ENCODE measurements around the gene PRDM16.

Gene PRDM16

GRCh38 chr1:3453203-3453761 lies 384.3 kb downstream of the PRDM16 start:
- DNase-seq (ENCODE audit: low read depth in 1 of 2, low spot score in 1 of 2) = peak; percentile 74 to 79
- in situ Hi-C loops (cut with HindIII; ENCODE audit: low pct_unique_long_range_greater_than_20kb, low sequenced_read_pairs) = no loop called here

GRCh38 chr1:3453891-3454810 lies 385.1 kb downstream of the PRDM16 start, which contains the start of gene ARHGEF16:
Gene ARHGEF16, plus strand, starts transcription at chr1:3454665. Its CDS starts 8,420 bp downstream, at chr1:3463085.
- in situ Hi-C loops (cut with HindIII; ENCODE audit: low pct_unique_long_range_greater_than_20kb, low sequenced_read_pairs) = no loop called here
- no peak for TF ChIP-seq JUND (IDR thresholded peaks at IDR 0.05; ENCODE audit: low read depth)
- peak; percentile 87 to 91 for DNase-seq (ENCODE audit: low read depth in 1 of 2, low spot score in 1 of 2)

More at GRCh38 chr1:3453203-3453761, 384.3 kb downstream of the PRDM16 start:
- no peak for TF ChIP-seq JUND (IDR thresholded peaks at IDR 0.05; ENCODE audit: low read depth)

GRCh38 chr1:3454811-3455618 lies 386.0 kb downstream of the PRDM16 start:
- in situ Hi-C loops (cut with HindIII; ENCODE audit: low pct_unique_long_range_greater_than_20kb, low sequenced_read_pairs) = no loop called here
- DNase-seq (ENCODE audit: low read depth in 1 of 2, low spot score in 1 of 2) = peak; percentile 34 to 57
- no peak for TF ChIP-seq JUND (IDR thresholded peaks at IDR 0.05; ENCODE audit: low read depth)

- in situ Hi-C loops (cut with HindIII; ENCODE audit: low pct_unique_long_range_greater_than_20kb, low sequenced_read_pairs) = no loop called here
These were observed 386.9 kb downstream of the PRDM16 start for GRCh38 chr1:3455670-3456448.

GRCh38 chr1:3456449-3456963 lies 387.5 kb downstream of the PRDM16 start:
- no peak for TF ChIP-seq JUND (IDR thresholded peaks at IDR 0.05; ENCODE audit: low read depth)
- no peak for DNase-seq (ENCODE audit: low read depth in 1 of 2, low spot score in 1 of 2)
- in situ Hi-C loops (cut with HindIII; ENCODE audit: low pct_unique_long_range_greater_than_20kb, low sequenced_read_pairs) = no loop called here

More at GRCh38 chr1:3455670-3456448, 386.9 kb downstream of the PRDM16 start:
- no peak for DNase-seq (ENCODE audit: low read depth in 1 of 2, low spot score in 1 of 2)
- no peak for TF ChIP-seq JUND (IDR thresholded peaks at IDR 0.05; ENCODE audit: low read depth)

GRCh38 chr1:3456964-3457909 lies 388.2 kb downstream of the PRDM16 start:
- TF ChIP-seq JUND (IDR thresholded peaks at IDR 0.05; ENCODE audit: low read depth) = no peak
- DNase-seq (ENCODE audit: low read depth in 1 of 2, low spot score in 1 of 2) = no peak
- in situ Hi-C loops (cut with HindIII; ENCODE audit: low pct_unique_long_range_greater_than_20kb, low sequenced_read_pairs) = no loop called here

GRCh38 chr1:3457910-3458883 lies 389.2 kb downstream of the PRDM16 start:
- in situ Hi-C loops (cut with HindIII; ENCODE audit: low pct_unique_long_range_greater_than_20kb, low sequenced_read_pairs) = no loop called here
- DNase-seq (ENCODE audit: low read depth in 1 of 2, low spot score in 1 of 2) = no peak
- TF ChIP-seq JUND (IDR thresholded peaks at IDR 0.05; ENCODE audit: low read depth) = no peak

- in situ Hi-C loops (cut with HindIII; ENCODE audit: low pct_unique_long_range_greater_than_20kb, low sequenced_read_pairs) = no loop called here
- TF ChIP-seq JUND (IDR thresholded peaks at IDR 0.05; ENCODE audit: low read depth) = no peak
- DNase-seq (ENCODE audit: low read depth in 1 of 2, low spot score in 1 of 2) = no peak
These were observed 390.3 kb downstream of the PRDM16 start for GRCh38 chr1:3459051-3459908.

Data from T47D (cell line).